GM12878 (cell line): ENCODE measurements around the gene FOXP3.

Source experiments
- CTCF ChIP-seq, 3 experiments: IDR thresholded peaks in 2 of 3; conservative IDR thresholded peaks in 1 of 3; 2 replicates each; pipeline ENCODE4 v1.5.1; 2011; ENCODE audit warnings: low read depth in 3 of 3, low read length in 3 of 3, mild to moderate bottlenecking in 3 of 3, control low read depth in 2 of 3, moderate library complexity in 2 of 3, inconsistent platforms in 1 of 3, mixed read lengths in 1 of 3; ENCODE audit not compliant: control insufficient read depth in 2 of 3, insufficient read depth in 1 of 3; ENCODE audit errors: extremely low read depth in 1 of 3
- EGR1 ChIP-seq, 2 experiments: IDR thresholded peaks; 1 replicate in 1 of 2; 2 replicates in 1 of 2; pipeline ENCODE4 v1.6.1; 2011 to 2012; ENCODE audit warnings: low read depth in 2 of 2, low read length in 2 of 2, borderline replicate concordance in 1 of 2, mild to moderate bottlenecking in 1 of 2, moderate library complexity in 1 of 2
- SMAD1 ChIP-seq: fragments of 450-650 bp; IDR thresholded peaks from 2 replicates; pipeline ENCODE4 v1.6.1; 2018; ENCODE audit warnings: mild to moderate bottlenecking, low read depth; ENCODE audit not compliant: partially characterized antibody

GRCh38 chrX:49212861-49213260 lies 51.6 kb downstream of the FOXP3 start:
- no peak for TF ChIP-seq EGR1 (IDR thresholded peaks at IDR 0.05; ENCODE audit: borderline replicate concordance in 1 of 2, low read depth in 2 of 2, low read length in 2 of 2)
- TF ChIP-seq CTCF (IDR thresholded peaks at IDR 0.05 in 2 of 3, conservative IDR thresholded peaks at IDR 0.05 in 1 of 3; ENCODE audit: control insufficient read depth in 2 of 3, extremely low read depth in 1 of 3, insufficient read depth in 1 of 3, low read depth in 3 of 3, low read length in 3 of 3): no peak
- TF ChIP-seq SMAD1: no peak
